Neural progenitor cell (in vitro differentiated cells): ENCODE data around the gene RPS6KA2. TPM values are rescaled to one million over a fixed set of nuclear protein-coding genes. Genes with fewer than 3 reads are reported as not detected.

ENCODE experiments used
- DNase-seq: peaks from one replicate; pipeline ENCODE4 v3.0.0-alpha.2; 2016; ENCODE audit warnings: low spot score
- H2AFZ ChIP-seq: fragments of 200-600 bp; sonication (generic); replicated peaks from 2 replicates; pipeline ENCODE4 v1.6.1; 2016; ENCODE audit warnings: antibody characterized with exemption
- H3F3A ChIP-seq: fragments of 200-600 bp; sonication (generic); 2 replicates; pipeline ENCODE4 v1.6.1; 2016; ENCODE audit warnings: antibody characterized with exemption, low read depth
- H3K27ac ChIP-seq: fragments of 200-600 bp; sonication (generic); 2 replicates; pipeline ENCODE4 v1.5.1; 2016; ENCODE audit warnings: mild to moderate bottlenecking
- H3K27me3 ChIP-seq: fragments of 200-600 bp; sonication (generic); 2 replicates; pipeline ENCODE4 v1.6.1; 2016; ENCODE audit warnings: mild to moderate bottlenecking, moderate library complexity
- H3K36me3 ChIP-seq: fragments of 200-600 bp; sonication (generic); 2 replicates; pipeline ENCODE4 v1.5.1; 2016
- H3K4me1 ChIP-seq: fragments of 200-600 bp; sonication (generic); 2 replicates; pipeline ENCODE4 v1.6.1; 2016; ENCODE audit warnings: mixed run types
- H3K4me2 ChIP-seq: fragments of 200-600 bp; sonication (generic); 2 replicates; pipeline ENCODE4 v1.6.1; 2016
- H3K4me3 ChIP-seq: fragments of 200-600 bp; sonication (generic); 2 replicates; pipeline ENCODE4 v1.5.1; 2016
- H3K79me2 ChIP-seq: fragments of 200-600 bp; sonication (generic); 2 replicates; pipeline ENCODE4 v1.6.1; 2016; ENCODE audit warnings: low read depth
- H3K9ac ChIP-seq: fragments of 200-600 bp; sonication (generic); 2 replicates; pipeline ENCODE4 v1.6.1; 2016
- H3K9me3 ChIP-seq: fragments of 200-600 bp; sonication (generic); 2 replicates; pipeline ENCODE4 v1.5.1; 2016; ENCODE audit warnings: low read depth
- H4K20me1 ChIP-seq: fragments of 200-600 bp; sonication (generic); 2 replicates; pipeline ENCODE4 v1.6.1; 2016; ENCODE audit warnings: low read depth
- H3K27ac Mint-ChIP-seq: 3 replicates; pipeline ENCODE4 v1.8.0; 2021; ENCODE audit warnings: mixed read lengths
- H3K27me3 Mint-ChIP-seq: 2 replicates; pipeline ENCODE4 v1.8.0; 2022; ENCODE audit warnings: low read depth, mild to moderate bottlenecking, inconsistent platforms, moderate library complexity, mixed read lengths; ENCODE audit not compliant: insufficient read depth
- H3K36me3 Mint-ChIP-seq: 3 replicates; pipeline ENCODE4 v1.8.0; 2021; ENCODE audit warnings: mixed read lengths
- H3K4me1 Mint-ChIP-seq: 3 replicates; pipeline ENCODE4 v1.8.0; 2021; ENCODE audit warnings: mixed read lengths
- H3K4me3 Mint-ChIP-seq: 3 replicates; pipeline ENCODE4 v1.8.0; 2021; ENCODE audit warnings: mild to moderate bottlenecking, moderate library complexity, mixed read lengths
- H3K9me3 Mint-ChIP-seq: 3 replicates; pipeline ENCODE4 v1.8.0; 2020; ENCODE audit warnings: mixed read lengths
- CTCF ChIP-seq: fragments of 200-600 bp; sonication (generic); IDR thresholded peaks from 2 replicates; pipeline ENCODE4 v1.5.1; 2017; ENCODE audit warnings: antibody characterized with exemption, mild to moderate bottlenecking
- EZH2 ChIP-seq: fragments of 200-600 bp; sonication (generic); IDR thresholded peaks from 2 replicates; pipeline ENCODE4 v1.6.1; 2017; ENCODE audit warnings: antibody characterized with exemption, mild to moderate bottlenecking, moderate library complexity
- EZH2phosphoT487 ChIP-seq: fragments of 200-600 bp; sonication (generic); IDR thresholded peaks from 2 replicates; pipeline ENCODE4 v1.6.1; 2017; ENCODE audit warnings: antibody characterized with exemption
- total RNA-seq: library from RNA; depleted of rRNA; stranded (reverse); fragments of >200 nt; gene quantifications from 2 replicates; pipeline ENCODE4 v1.2.3, GENCODE V29; 2015; ENCODE audit warnings: low replicate concordance

The RPS6KA2 gene
- total RNA-seq, 1 donor from 2014 or later, result 8.2 TPM

- H3K9ac ChIP-seq, result no peak overlapping the region
- H3K9me3 ChIP-seq, result no peaks in the 10 kb centered on the region
- no peak for TF ChIP-seq EZH2phosphoT487
- no peaks in the 10 kb centered on the region for H4K20me1 ChIP-seq
- H3K4me1 Mint-ChIP-seq, result peaks cover 63% of the 10 kb centered on the region
- H3K79me2 ChIP-seq, result no peaks in the 10 kb centered on the region
- H3K36me3 Mint-ChIP-seq, result peaks cover 23% of the 10 kb centered on the region
- H3K9me3 Mint-ChIP-seq, result no peaks in the 10 kb centered on the region
- no peak overlapping the region for H3K27ac ChIP-seq
- no peak overlapping the region for H3K27ac Mint-ChIP-seq
- H3K27me3 ChIP-seq, result no peaks in the 10 kb centered on the region
- H3K4me1 ChIP-seq, result peaks cover 8% of the 10 kb centered on the region
- no peak overlapping the region for H2AFZ ChIP-seq
- peaks cover 2% of the 10 kb centered on the region for H3K27me3 Mint-ChIP-seq
- no peak for DNase-seq
- no peaks in the 10 kb centered on the region for H3K36me3 ChIP-seq
- no peaks in the 10 kb centered on the region for H3F3A ChIP-seq
- H3K4me2 ChIP-seq, result no peak overlapping the region
- H3K4me3 Mint-ChIP-seq, result no peak overlapping the region
- H3K4me3 ChIP-seq, result no peak overlapping the region
Measured at GRCh38 chr6:166493427-166494100, 133.5 kb downstream of the RPS6KA2 start.

- TF ChIP-seq CTCF, result no peak
- TF ChIP-seq EZH2phosphoT487, result no peak
- TF ChIP-seq EZH2, result no peak
- Mint-ChIP-seq H3K4me3 (no peak overlapping the region), H3K9me3 (no peaks in the 10 kb centered on the region), H3K4me1 (peaks cover 66% of the 10 kb centered on the region), H3K36me3 (peaks cover 23% of the 10 kb centered on the region), H3K27ac (peak overlapping the region; percentile 74), H3K27me3 (peaks cover 2% of the 10 kb centered on the region)
- H3K36me3 ChIP-seq, result no peaks in the 10 kb centered on the region
- no peaks in the 10 kb centered on the region for H3F3A ChIP-seq
- DNase-seq, result no peak
- no peaks in the 10 kb centered on the region for H3K27me3 ChIP-seq
- H3K4me3 ChIP-seq, result no peak overlapping the region
- H2AFZ ChIP-seq, result no peak overlapping the region
- H3K27ac ChIP-seq, result no peak overlapping the region
- no peak overlapping the region for H3K4me2 ChIP-seq
- no peaks in the 10 kb centered on the region for H4K20me1 ChIP-seq
- no peak overlapping the region for H3K9ac ChIP-seq
- H3K79me2 ChIP-seq, result no peaks in the 10 kb centered on the region
- peaks cover 8% of the 10 kb centered on the region for H3K4me1 ChIP-seq
- no peaks in the 10 kb centered on the region for H3K9me3 ChIP-seq
Measured at GRCh38 chr6:166492092-166492741, 134.8 kb downstream of the RPS6KA2 start.

GRCh38 chr6:166490671-166491500 lies 136.2 kb downstream of the RPS6KA2 start:
- H3K4me1 ChIP-seq, result peaks cover 8% of the 10 kb centered on the region
- H3K9me3 ChIP-seq, result no peaks in the 10 kb centered on the region
- DNase-seq, result no peak
- H3K4me1 Mint-ChIP-seq, result peaks cover 63% of the 10 kb centered on the region
- H3K27me3 ChIP-seq, result no peaks in the 10 kb centered on the region
- H3K4me2 ChIP-seq, result no peak overlapping the region
- H3K9me3 Mint-ChIP-seq, result no peaks in the 10 kb centered on the region
- H3K36me3 Mint-ChIP-seq, result peaks cover 22% of the 10 kb centered on the region
- no peaks in the 10 kb centered on the region for H3K36me3 ChIP-seq
- H4K20me1 ChIP-seq, result no peaks in the 10 kb centered on the region
- no peaks in the 10 kb centered on the region for H3F3A ChIP-seq
- TF ChIP-seq EZH2 (no peak), EZH2phosphoT487 (no peak), CTCF (no peak)
- H3K4me3 Mint-ChIP-seq, result no peak overlapping the region
- peak overlapping the region; percentile 48 for H3K27ac Mint-ChIP-seq
- peaks cover 2% of the 10 kb centered on the region for H3K27me3 Mint-ChIP-seq
- H3K27ac ChIP-seq, result no peak overlapping the region
- H3K9ac ChIP-seq, result no peak overlapping the region
- H2AFZ ChIP-seq, result no peak overlapping the region
- H3K4me3 ChIP-seq, result no peak overlapping the region
- H3K79me2 ChIP-seq, result no peaks in the 10 kb centered on the region
